SK-N-SH treated with all-trans-retinoic acid at 6 μM for 48 hours (cell line): ENCODE results near the gene CCDC120.

ENCODE experiments used
- ATAC-seq: fragments of 200-7000 bp; cut with Tn5 transposase; 3 replicates; pipeline ENCODE4 v1.9.1; 2020; ENCODE audit warnings: mild to moderate bottlenecking, moderate library complexity
- ARNTL ChIP-seq: fragments of 450-650 bp; formaldehyde crosslinking; IDR thresholded peaks from 2 replicates; pipeline ENCODE4 v1.5.0; 2020; ENCODE audit warnings: low read depth, mild to moderate bottlenecking, moderate library complexity, borderline replicate concordance
- CREB5 ChIP-seq: fragments of 250-450 bp; sonication (Bioruptor Pico); IDR thresholded peaks from 2 replicates; pipeline ENCODE4 v1.5.1; 2020; ENCODE audit warnings: low read depth, mild to moderate bottlenecking, moderate library complexity
- CSDC2 ChIP-seq: fragments of 250-450 bp; sonication (Bioruptor Pico); IDR thresholded peaks from 2 replicates; pipeline ENCODE4 v1.5.0; 2020; ENCODE audit warnings: mild to moderate bottlenecking, moderate library complexity
- ESRRG ChIP-seq: fragments of 250-450 bp; sonication (Bioruptor Pico); IDR thresholded peaks from 2 replicates; pipeline ENCODE4 v1.6.1; 2021; ENCODE audit warnings: mild to moderate bottlenecking
- GLIS3 ChIP-seq: fragments of 250-450 bp; sonication (Bioruptor Pico); IDR thresholded peaks from 2 replicates; pipeline ENCODE4 v1.5.0; 2020; ENCODE audit warnings: mild to moderate bottlenecking, moderate library complexity
- ISL1 ChIP-seq: fragments of 250-450 bp; sonication (Bioruptor Pico); IDR thresholded peaks from 2 replicates; pipeline ENCODE4 v2.1.2; 2022; ENCODE audit warnings: mild to moderate bottlenecking, moderate library complexity
- OSR1 ChIP-seq: fragments of 250-450 bp; sonication (Bioruptor Pico); IDR thresholded peaks from 2 replicates; pipeline ENCODE4 v1.8.0; 2022; ENCODE audit warnings: moderate library complexity, mild to moderate bottlenecking, inconsistent platforms
- PATZ1 ChIP-seq: fragments of 250-450 bp; sonication (Bioruptor Pico); IDR thresholded peaks from 2 replicates; pipeline ENCODE4 v1.8.0; 2020; ENCODE audit warnings: mild to moderate bottlenecking, moderate library complexity, borderline replicate concordance
- POU6F1 ChIP-seq: fragments of 250-450 bp; sonication (Bioruptor Pico); IDR thresholded peaks from 2 replicates; pipeline ENCODE4 v1.8.0; 2021; ENCODE audit warnings: low read depth, mild to moderate bottlenecking, moderate library complexity, borderline replicate concordance
- PPARA ChIP-seq: fragments of 250-450 bp; sonication (Bioruptor Pico); IDR thresholded peaks from 2 replicates; pipeline ENCODE4 v1.5.0; 2020; ENCODE audit warnings: mild to moderate bottlenecking, borderline replicate concordance
- SNAI2 ChIP-seq: fragments of 250-450 bp; sonication (Bioruptor Pico); IDR thresholded peaks from 2 replicates; pipeline ENCODE4 v1.5.0; 2020; ENCODE audit warnings: mild to moderate bottlenecking, moderate library complexity
- TOX ChIP-seq: fragments of 250-450 bp; sonication (Bioruptor Pico); IDR thresholded peaks from 2 replicates; pipeline ENCODE4 v1.8.0; 2021; ENCODE audit warnings: mild to moderate bottlenecking, moderate library complexity, borderline replicate concordance
- ZC3H10 ChIP-seq: fragments of 250-450 bp; sonication (Bioruptor Pico); IDR thresholded peaks from 2 replicates; pipeline ENCODE4 v1.5.1; 2021; ENCODE audit warnings: mild to moderate bottlenecking, moderate library complexity
- ZFP30 ChIP-seq: fragments of 450-650 bp; formaldehyde crosslinking; IDR thresholded peaks from 2 replicates; pipeline ENCODE4 v1.5.0; 2022; ENCODE audit warnings: mild to moderate bottlenecking, moderate library complexity
- ZNF565 ChIP-seq: fragments of 450-650 bp; formaldehyde crosslinking; conservative IDR thresholded peaks from 2 replicates; pipeline ENCODE4 v1.5.0; 2020; ENCODE audit warnings: low read depth, mild to moderate bottlenecking, moderate library complexity
- ZNF70 ChIP-seq: fragments of 450-650 bp; formaldehyde crosslinking; IDR thresholded peaks from 2 replicates; pipeline ENCODE4 v1.5.0; 2020; ENCODE audit warnings: mild to moderate bottlenecking, moderate library complexity
- ZNF8 ChIP-seq: fragments of 450-650 bp; formaldehyde crosslinking; IDR thresholded peaks from 2 replicates; pipeline ENCODE4 v1.5.0; 2020; ENCODE audit warnings: mild to moderate bottlenecking, moderate library complexity

The CCDC120 gene

GRCh38 chrX:49077941-49078340 lies 19.1 kb downstream of the CCDC120 start (continued):
- TF ChIP-seq POU6F1 (CRISPR knock-in tag) (no peak), CSDC2 (CRISPR knock-in tag) (no peak)

DNA sequence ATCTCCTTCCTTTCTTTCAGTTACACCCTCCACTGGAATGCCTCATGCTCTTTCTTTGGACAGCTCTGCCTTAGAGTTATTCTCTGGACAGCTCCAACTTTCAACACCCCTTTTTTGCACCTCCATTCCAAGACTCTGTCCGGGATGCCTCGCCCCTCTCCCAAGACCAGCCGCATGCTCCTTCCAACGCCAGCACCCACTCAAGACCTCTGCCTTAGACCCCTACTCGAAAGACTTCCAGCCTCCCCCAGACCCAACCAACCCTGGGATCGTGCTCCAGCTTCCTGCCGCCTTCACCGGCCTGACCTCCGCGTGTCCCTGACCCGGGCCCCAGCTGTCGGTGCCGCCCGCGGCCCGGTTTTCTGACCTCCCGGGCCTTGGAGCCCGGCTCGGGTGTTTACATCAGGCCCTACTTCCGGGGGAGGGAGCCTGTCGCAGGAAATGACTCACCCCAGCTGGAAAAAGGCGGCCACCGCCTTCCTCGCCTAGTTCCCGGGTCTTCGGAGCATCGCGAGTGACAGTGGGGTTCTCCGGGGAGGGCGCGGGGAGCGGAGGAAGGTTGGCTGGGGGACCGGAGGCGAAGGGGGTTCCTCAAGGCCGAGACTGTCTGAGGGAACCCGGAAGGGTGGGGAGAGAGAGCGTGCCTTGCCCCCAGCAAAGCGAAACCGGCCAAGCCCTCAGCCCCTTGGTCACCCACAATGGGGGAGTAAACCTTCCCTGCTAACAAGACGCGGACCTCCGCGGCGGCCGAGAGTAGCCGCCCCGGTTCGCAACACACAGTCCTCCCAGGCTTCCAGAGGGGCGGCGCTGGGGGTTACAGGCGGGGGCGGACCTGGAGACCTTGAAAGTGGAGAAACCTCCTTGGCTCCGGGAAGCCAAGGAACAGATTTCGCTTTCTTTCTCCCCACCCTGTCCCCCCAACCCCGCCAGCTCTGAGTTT lies 21.0 kb downstream of the CCDC120 start, which contains the start of gene WDR45:
Gene WDR45, minus strand, starts transcription at position 399 of the 940 bp plus-strand sequence. CDS start 1,792 bp downstream, outside the sequence.
- ATAC-seq: peak; percentile 87
- TF ChIP-seq PPARA (no peak), ISL1 (no peak), ZFP30 (CRISPR knock-in tag) (no peak), ESRRG (CRISPR knock-in tag) (no peak), ZNF8 (CRISPR knock-in tag) (no peak), POU6F1 (CRISPR knock-in tag) (no peak), ZNF565 (no peak), OSR1 (CRISPR knock-in tag) (no peak), PATZ1 (CRISPR knock-in tag) (no peak)

- no peak for TF ChIP-seq CREB5 (CRISPR knock-in tag)
- no peak for TF ChIP-seq POU6F1 (CRISPR knock-in tag)
- no peak for TF ChIP-seq ZNF8 (CRISPR knock-in tag)
- no peak for TF ChIP-seq ZNF565
- no peak for TF ChIP-seq SNAI2 (CRISPR knock-in tag)
- TF ChIP-seq ZFP30 (CRISPR knock-in tag): no peak
- TF ChIP-seq ZC3H10 (CRISPR knock-in tag): no peak
- no peak for TF ChIP-seq TOX (CRISPR knock-in tag)
- no peak for ATAC-seq
Measured at GRCh38 chrX:49082271-49082871, 23.6 kb downstream of the CCDC120 start.

DNA sequence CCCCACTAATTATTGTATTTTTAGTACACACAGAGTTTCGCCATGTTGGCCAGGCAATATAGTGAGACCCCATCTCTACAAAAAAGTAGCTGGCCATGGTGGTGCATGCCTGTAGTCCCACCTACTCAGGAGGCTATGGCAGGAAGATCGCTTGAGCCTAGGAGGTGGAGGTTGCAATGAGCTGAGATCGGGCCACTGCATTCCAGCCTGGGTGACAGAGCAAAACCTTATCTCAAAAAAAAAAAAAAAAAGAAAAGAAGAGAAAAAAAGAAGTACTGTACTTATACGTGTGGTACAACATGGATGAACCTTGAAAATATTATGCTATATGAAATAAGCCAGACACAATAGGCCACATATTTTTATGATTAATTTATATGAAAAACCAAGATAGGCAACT lies 30.8 kb downstream of the CCDC120 start:
- no peak for TF ChIP-seq ZFP30 (CRISPR knock-in tag)
- TF ChIP-seq, all 23 proteins: peak for 0
- ATAC-seq: no peak

DNA sequence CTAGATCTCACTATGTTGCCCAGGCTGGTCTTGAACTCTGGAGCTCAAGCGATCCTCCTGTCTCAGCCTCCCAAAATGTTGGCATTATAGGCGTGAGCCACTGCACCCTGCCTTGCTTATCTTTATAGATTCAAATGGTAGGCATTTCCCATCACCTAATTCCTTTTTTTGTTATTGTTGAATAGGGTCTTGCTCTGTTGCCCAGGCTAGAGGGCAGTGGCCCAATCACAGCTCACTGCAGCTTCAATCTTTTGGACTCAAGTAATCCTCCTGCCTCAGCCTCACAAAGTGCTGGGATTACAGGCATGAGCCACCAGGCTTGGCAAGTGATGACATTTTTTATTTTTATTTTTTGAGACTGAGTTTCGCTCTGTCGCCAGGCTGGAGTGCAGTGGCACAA lies 37.6 kb downstream of the CCDC120 start:
- no peak for ATAC-seq
- TF ChIP-seq POU6F1 (CRISPR knock-in tag) (no peak), ZNF70 (CRISPR knock-in tag) (no peak), TOX (CRISPR knock-in tag) (no peak), ISL1 (no peak), ESRRG (CRISPR knock-in tag) (no peak), GLIS3 (CRISPR knock-in tag) (no peak), CREB5 (CRISPR knock-in tag) (no peak), PATZ1 (CRISPR knock-in tag) (no peak), ZNF565 (no peak), OSR1 (CRISPR knock-in tag) (no peak), ARNTL (CRISPR knock-in tag) (no peak)
